GM23338 (cell line): ENCODE measurements around the gene EGR1. TPM values are rescaled to one million over a fixed set of nuclear protein-coding genes. Genes with fewer than 3 reads are reported as not detected.
"Not testable (repeated sequence)": the region's sequence is repeated elsewhere in the genome, so short reads cannot be mapped to it uniquely, and the experiment has no call there.

Experiments used
- ATAC-seq: fragments of 200-7000 bp; cut with Tn5 transposase; 3 replicates; pipeline ENCODE4 v1.9.1; 2020
- DNase-seq: peaks from one replicate; pipeline ENCODE4 v3.0.0-alpha.2; 2015; ENCODE audit warnings: low spot score
- H2AFZ ChIP-seq: fragments of 200-600 bp; sonication (generic); 2 replicates; pipeline ENCODE4 v1.8.0; 2016; ENCODE audit warnings: antibody characterized with exemption, mild to moderate bottlenecking, moderate library complexity
- H3F3A ChIP-seq: fragments of 200-600 bp; sonication (generic); replicated peaks from 2 replicates; pipeline ENCODE4 v1.8.0; 2017; ENCODE audit warnings: antibody characterized with exemption, mixed run types, low read depth
- H3K27ac ChIP-seq: fragments of 200-600 bp; sonication (generic); 2 replicates; pipeline ENCODE4 v1.6.1; 2016; ENCODE audit warnings: low read depth
- H3K27me3 ChIP-seq: fragments of 200-600 bp; sonication (generic); 2 replicates; pipeline ENCODE4 v1.8.0; 2016; ENCODE audit warnings: mild to moderate bottlenecking, mixed run types, moderate library complexity; ENCODE audit not compliant: insufficient read depth
- H3K36me3 ChIP-seq: fragments of 200-600 bp; sonication (generic); 2 replicates; pipeline ENCODE4 v1.8.0; 2016; ENCODE audit warnings: mild to moderate bottlenecking; ENCODE audit not compliant: insufficient read depth
- H3K4me1 ChIP-seq: fragments of 200-600 bp; sonication (generic); 2 replicates; pipeline ENCODE4 v1.8.0; 2016; ENCODE audit warnings: mild to moderate bottlenecking, moderate library complexity; ENCODE audit not compliant: insufficient read depth
- H3K4me2 ChIP-seq: fragments of 200-600 bp; sonication (generic); 2 replicates; pipeline ENCODE4 v1.7.1; 2017; ENCODE audit warnings: mixed run types
- H3K4me3 ChIP-seq: fragments of 200-600 bp; sonication (generic); 2 replicates; pipeline ENCODE4 v1.6.1; 2016; ENCODE audit warnings: mixed run types
- H3K79me2 ChIP-seq: fragments of 200-600 bp; sonication (generic); replicated peaks from 2 replicates; pipeline ENCODE4 v1.8.0; 2017; ENCODE audit warnings: mild to moderate bottlenecking; ENCODE audit not compliant: insufficient read depth
- H3K9me2 ChIP-seq: fragments of 200-600 bp; sonication (generic); 2 replicates; pipeline ENCODE4 v1.8.0; 2017; ENCODE audit not compliant: insufficient read depth
- H4K20me1 ChIP-seq: fragments of 200-600 bp; sonication (generic); replicated peaks from 2 replicates; pipeline ENCODE4 v1.8.0; 2017; ENCODE audit warnings: mild to moderate bottlenecking; ENCODE audit not compliant: insufficient read depth
- H3K27ac Mint-ChIP-seq: 2 replicates; pipeline ENCODE4 v1.8.0; 2020; ENCODE audit warnings: inconsistent platforms, mild to moderate bottlenecking, moderate library complexity, mixed read lengths
- H3K27me3 Mint-ChIP-seq: 3 replicates; pipeline ENCODE4 v1.8.0; 2022; ENCODE audit warnings: low read depth, mild to moderate bottlenecking, moderate library complexity, mixed read lengths, inconsistent platforms; ENCODE audit not compliant: insufficient read depth, poor library complexity
- H3K36me3 Mint-ChIP-seq: 3 replicates; pipeline ENCODE4 v1.8.0; 2021; ENCODE audit warnings: low read depth, mild to moderate bottlenecking, inconsistent platforms, moderate library complexity, mixed read lengths
- H3K4me1 Mint-ChIP-seq: 3 replicates; pipeline ENCODE4 v1.8.0; 2020; ENCODE audit warnings: mild to moderate bottlenecking, inconsistent platforms, mixed read lengths
- H3K4me3 Mint-ChIP-seq: 3 replicates; pipeline ENCODE4 v1.8.0; 2021; ENCODE audit warnings: moderate library complexity, mild to moderate bottlenecking, inconsistent platforms, mixed read lengths
- H3K9me3 Mint-ChIP-seq: 3 replicates; pipeline ENCODE4 v1.8.0; 2020; ENCODE audit warnings: moderate library complexity, mild to moderate bottlenecking, inconsistent platforms, mixed read lengths
- CREB1 ChIP-seq: fragments of 250-450 bp; sonication (Bioruptor Pico); IDR thresholded peaks from 2 replicates; pipeline ENCODE4 v1.5.0; 2020; ENCODE audit warnings: low read depth, mild to moderate bottlenecking, moderate library complexity
- EZH2 ChIP-seq: fragments of 200-600 bp; sonication (generic); IDR thresholded peaks from one replicate; pipeline ENCODE4 v1.8.0; 2017; ENCODE audit warnings: antibody characterized with exemption, mild to moderate bottlenecking, low read depth; ENCODE audit not compliant: unreplicated experiment
- EZH2phosphoT487 ChIP-seq: fragments of 200-600 bp; sonication (generic); IDR thresholded peaks from one replicate; pipeline ENCODE4 v1.8.1; 2018; ENCODE audit warnings: antibody characterized with exemption; ENCODE audit not compliant: unreplicated experiment
- NANOG ChIP-seq: IDR thresholded peaks from 2 replicates; pipeline ENCODE4 v1.6.1; 2016; ENCODE audit warnings: antibody characterized with exemption, borderline replicate concordance
- POLR2AphosphoS5 ChIP-seq: IDR thresholded peaks from 2 replicates; pipeline ENCODE4 v1.6.1; 2016; ENCODE audit warnings: antibody characterized with exemption, low read depth
- ZNF114 ChIP-seq: fragments of 250-450 bp; sonication (Bioruptor Pico); IDR thresholded peaks from 2 replicates; pipeline ENCODE4 v1.5.0; 2020; ENCODE audit warnings: mild to moderate bottlenecking, moderate library complexity
- ZNF331 ChIP-seq: fragments of 250-450 bp; sonication (Bioruptor Pico); IDR thresholded peaks from 2 replicates; pipeline ENCODE4 v1.5.0; 2020; ENCODE audit warnings: low read depth, mild to moderate bottlenecking, moderate library complexity
- polyA plus RNA-seq: library from polyadenylated mRNA; unstranded; fragments of >200 nt; fragmentation: Nextera tagmentation; extraction: Ambion mirVana; gene quantifications from 2 replicates; pipeline ENCODE4 v1.2.1, GENCODE V29; 2016
- total RNA-seq: library from RNA; depleted of rRNA; stranded (reverse); fragments of >200 nt; shearing (Covaris generic); gene quantifications from 2 replicates; pipeline ENCODE4 v1.2.3, GENCODE V29; 2014
- TF ChIP-seq, protein P1 (sequence below): IDR thresholded peaks from one replicate; pipeline ENCODE4 v1.6.1; 2018; ENCODE audit warnings: antibody characterized with exemption; ENCODE audit not compliant: unreplicated experiment
- TF ChIP-seq, protein P2 (sequence below), 2 experiments: fragments of 200-600 bp in 1 of 2; sonication (generic) in 1 of 2; conservative IDR thresholded peaks; 2 replicates each; pipeline versions ENCODE4 v1.5.1 to v1.6.1; 2016 to 2017; ENCODE audit warnings: antibody characterized with exemption in 2 of 2, low read depth in 2 of 2, mild to moderate bottlenecking in 2 of 2, moderate library complexity in 1 of 2
- TF ChIP-seq, protein P3 (sequence below): IDR thresholded peaks from 2 replicates; pipeline ENCODE4 v1.6.1; 2016; ENCODE audit warnings: antibody characterized with exemption

EGR1 gene
- total and polyA plus RNA-seq, 2 experiments from 2014 or later = 13.5 to 60.3 TPM

DNA sequence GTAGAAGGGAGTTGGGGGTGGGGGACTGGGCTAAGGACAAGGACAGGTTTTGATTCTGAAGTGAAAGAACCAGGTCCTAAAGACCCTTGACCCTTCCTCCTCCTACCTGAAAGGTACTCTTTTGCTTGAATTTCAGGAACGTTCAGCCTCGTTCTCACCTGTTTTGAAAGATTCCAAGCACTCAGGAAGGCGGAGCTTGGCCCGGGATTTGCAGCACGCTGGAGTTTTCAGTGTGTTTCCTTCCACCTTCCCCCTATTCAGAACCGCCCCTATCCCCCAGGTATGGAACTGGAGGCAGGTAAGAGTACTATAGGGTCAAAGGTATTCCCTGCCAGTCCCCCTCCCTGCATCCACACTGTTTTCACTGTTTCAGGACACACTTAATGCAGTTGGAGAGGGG is 7.1 kb downstream of the EGR1 start (continued):
- no peak for TF ChIP-seq CREB1 (CRISPR knock-in tag)
- no peak for TF ChIP-seq ZNF114
- TF ChIP-seq NANOG = no peak
- TF ChIP-seq EZH2 = no peak
- TF ChIP-seq ZNF331 = no peak
- TF ChIP-seq POLR2AphosphoS5 = no peak
- TF ChIP-seq, protein P1, sequence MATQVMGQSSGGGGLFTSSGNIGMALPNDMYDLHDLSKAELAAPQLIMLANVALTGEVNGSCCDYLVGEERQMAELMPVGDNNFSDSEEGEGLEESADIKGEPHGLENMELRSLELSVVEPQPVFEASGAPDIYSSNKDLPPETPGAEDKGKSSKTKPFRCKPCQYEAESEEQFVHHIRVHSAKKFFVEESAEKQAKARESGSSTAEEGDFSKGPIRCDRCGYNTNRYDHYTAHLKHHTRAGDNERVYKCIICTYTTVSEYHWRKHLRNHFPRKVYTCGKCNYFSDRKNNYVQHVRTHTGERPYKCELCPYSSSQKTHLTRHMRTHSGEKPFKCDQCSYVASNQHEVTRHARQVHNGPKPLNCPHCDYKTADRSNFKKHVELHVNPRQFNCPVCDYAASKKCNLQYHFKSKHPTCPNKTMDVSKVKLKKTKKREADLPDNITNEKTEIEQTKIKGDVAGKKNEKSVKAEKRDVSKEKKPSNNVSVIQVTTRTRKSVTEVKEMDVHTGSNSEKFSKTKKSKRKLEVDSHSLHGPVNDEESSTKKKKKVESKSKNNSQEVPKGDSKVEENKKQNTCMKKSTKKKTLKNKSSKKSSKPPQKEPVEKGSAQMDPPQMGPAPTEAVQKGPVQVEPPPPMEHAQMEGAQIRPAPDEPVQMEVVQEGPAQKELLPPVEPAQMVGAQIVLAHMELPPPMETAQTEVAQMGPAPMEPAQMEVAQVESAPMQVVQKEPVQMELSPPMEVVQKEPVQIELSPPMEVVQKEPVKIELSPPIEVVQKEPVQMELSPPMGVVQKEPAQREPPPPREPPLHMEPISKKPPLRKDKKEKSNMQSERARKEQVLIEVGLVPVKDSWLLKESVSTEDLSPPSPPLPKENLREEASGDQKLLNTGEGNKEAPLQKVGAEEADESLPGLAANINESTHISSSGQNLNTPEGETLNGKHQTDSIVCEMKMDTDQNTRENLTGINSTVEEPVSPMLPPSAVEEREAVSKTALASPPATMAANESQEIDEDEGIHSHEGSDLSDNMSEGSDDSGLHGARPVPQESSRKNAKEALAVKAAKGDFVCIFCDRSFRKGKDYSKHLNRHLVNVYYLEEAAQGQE = no peak
- TF ChIP-seq EZH2phosphoT487 = no peak
- TF ChIP-seq, protein P2, sequence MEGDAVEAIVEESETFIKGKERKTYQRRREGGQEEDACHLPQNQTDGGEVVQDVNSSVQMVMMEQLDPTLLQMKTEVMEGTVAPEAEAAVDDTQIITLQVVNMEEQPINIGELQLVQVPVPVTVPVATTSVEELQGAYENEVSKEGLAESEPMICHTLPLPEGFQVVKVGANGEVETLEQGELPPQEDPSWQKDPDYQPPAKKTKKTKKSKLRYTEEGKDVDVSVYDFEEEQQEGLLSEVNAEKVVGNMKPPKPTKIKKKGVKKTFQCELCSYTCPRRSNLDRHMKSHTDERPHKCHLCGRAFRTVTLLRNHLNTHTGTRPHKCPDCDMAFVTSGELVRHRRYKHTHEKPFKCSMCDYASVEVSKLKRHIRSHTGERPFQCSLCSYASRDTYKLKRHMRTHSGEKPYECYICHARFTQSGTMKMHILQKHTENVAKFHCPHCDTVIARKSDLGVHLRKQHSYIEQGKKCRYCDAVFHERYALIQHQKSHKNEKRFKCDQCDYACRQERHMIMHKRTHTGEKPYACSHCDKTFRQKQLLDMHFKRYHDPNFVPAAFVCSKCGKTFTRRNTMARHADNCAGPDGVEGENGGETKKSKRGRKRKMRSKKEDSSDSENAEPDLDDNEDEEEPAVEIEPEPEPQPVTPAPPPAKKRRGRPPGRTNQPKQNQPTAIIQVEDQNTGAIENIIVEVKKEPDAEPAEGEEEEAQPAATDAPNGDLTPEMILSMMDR (conservative IDR thresholded peaks at IDR 0.05; ENCODE audit: low read depth in 2 of 2) = no peak
- TF ChIP-seq, protein P3, sequence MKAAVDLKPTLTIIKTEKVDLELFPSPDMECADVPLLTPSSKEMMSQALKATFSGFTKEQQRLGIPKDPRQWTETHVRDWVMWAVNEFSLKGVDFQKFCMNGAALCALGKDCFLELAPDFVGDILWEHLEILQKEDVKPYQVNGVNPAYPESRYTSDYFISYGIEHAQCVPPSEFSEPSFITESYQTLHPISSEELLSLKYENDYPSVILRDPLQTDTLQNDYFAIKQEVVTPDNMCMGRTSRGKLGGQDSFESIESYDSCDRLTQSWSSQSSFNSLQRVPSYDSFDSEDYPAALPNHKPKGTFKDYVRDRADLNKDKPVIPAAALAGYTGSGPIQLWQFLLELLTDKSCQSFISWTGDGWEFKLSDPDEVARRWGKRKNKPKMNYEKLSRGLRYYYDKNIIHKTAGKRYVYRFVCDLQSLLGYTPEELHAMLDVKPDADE = no peak

DNA sequence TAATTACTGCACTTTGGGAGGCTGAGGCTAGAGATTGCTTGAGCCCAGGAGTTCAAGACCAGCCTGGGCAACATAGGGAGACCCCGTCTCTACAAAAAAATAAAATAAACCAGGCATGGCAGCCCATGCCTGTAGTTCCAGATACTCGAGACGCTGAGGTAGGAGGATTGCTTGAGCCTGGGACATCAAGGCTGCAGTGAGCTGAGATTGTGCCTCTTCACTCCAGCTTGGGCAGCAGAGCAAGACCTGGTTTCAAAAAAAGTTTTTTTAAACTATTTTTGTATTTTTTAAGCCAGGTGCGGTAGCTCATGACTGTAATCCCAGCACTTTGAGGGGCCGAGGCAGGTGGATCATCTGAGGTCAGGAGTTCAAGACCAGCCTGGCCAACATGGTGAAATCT is 7.9 kb downstream of the EGR1 start:
- not testable (repeated sequence) for ATAC-seq, H3K27me3 ChIP-seq, H3K27ac Mint-ChIP-seq, H4K20me1 ChIP-seq, DNase-seq, H2AFZ ChIP-seq, H3K4me1 ChIP-seq, H3K4me3 Mint-ChIP-seq, H3K36me3 ChIP-seq, H3F3A ChIP-seq, H3K9me3 Mint-ChIP-seq, H3K9me2 ChIP-seq, H3K27ac ChIP-seq, H3K4me2 ChIP-seq, H3K4me3 ChIP-seq, H3K79me2 ChIP-seq, H3K36me3 Mint-ChIP-seq
- Mint-ChIP-seq H3K27me3 (peaks cover 30% of the 10 kb centered on the region), H3K4me1 (peaks cover 11% of the 10 kb centered on the region; the same call in 2 of the 3 replicates)
